H9 (cell line): Measurements from ENCODE around the gene KRT80. TPM values are rescaled to one million over a fixed set of nuclear protein-coding genes. Genes with fewer than 3 reads are reported as not detected.

Source experiments
- DNase-seq: peaks from one replicate; pipeline ENCODE4 v3.0.0-alpha.2; 2017
- H2AFZ ChIP-seq: one replicate; pipeline ENCODE4 v1.6.1; 2013; ENCODE audit warnings: mild to moderate bottlenecking, low read length, control low read depth, moderate library complexity
- H2AK5ac ChIP-seq: 2 replicates; pipeline ENCODE4 v1.6.1; 2013; ENCODE audit warnings: low read length, control low read depth, mixed read lengths; ENCODE audit not compliant: insufficient read length
- H2BK120ac ChIP-seq: one replicate; pipeline ENCODE4 v1.6.1; 2013; ENCODE audit warnings: low read depth, mild to moderate bottlenecking, low read length, control low read depth, inconsistent platforms; ENCODE audit not compliant: poor library complexity, severe bottlenecking
- H2BK12ac ChIP-seq: 2 replicates; pipeline ENCODE4 v1.6.1; 2013; ENCODE audit warnings: low read length, control low read depth, mixed read lengths, low read depth; ENCODE audit not compliant: insufficient read length
- H2BK15ac ChIP-seq: 2 replicates; pipeline ENCODE4 v1.6.1; 2013; ENCODE audit warnings: low read depth, low read length, control low read depth
- H2BK20ac ChIP-seq: one replicate; pipeline ENCODE4 v1.6.1; 2013; ENCODE audit warnings: low read depth, mild to moderate bottlenecking, low read length, control low read depth, inconsistent platforms; ENCODE audit not compliant: poor library complexity, severe bottlenecking
- H2BK5ac ChIP-seq: 2 replicates; pipeline ENCODE4 v1.6.1; 2013; ENCODE audit warnings: low read length, control low read depth, mixed read lengths; ENCODE audit not compliant: insufficient read length
- H3K14ac ChIP-seq: 2 replicates; pipeline ENCODE4 v1.6.1; 2013; ENCODE audit warnings: low read length, control low read depth; ENCODE audit not compliant: insufficient read depth
- H3K18ac ChIP-seq: 2 replicates; pipeline ENCODE4 v1.6.1; 2013; ENCODE audit warnings: low read depth, mild to moderate bottlenecking, mixed read lengths, low read length, control low read depth; ENCODE audit not compliant: insufficient read length
- H3K23ac ChIP-seq: 2 replicates; pipeline ENCODE4 v1.6.1; 2013; ENCODE audit warnings: low read length, control low read depth, mixed read lengths, low read depth; ENCODE audit not compliant: insufficient read length
- H3K23me2 ChIP-seq: 2 replicates; pipeline ENCODE4 v1.6.1; 2013; ENCODE audit warnings: low read depth, mild to moderate bottlenecking, mixed read lengths, low read length, control low read depth; ENCODE audit not compliant: insufficient read length, poor library complexity, severe bottlenecking
- H3K27ac ChIP-seq: 2 replicates; pipeline ENCODE4 v1.5.1; 2013; ENCODE audit warnings: low read length, control low read depth, mixed read lengths, low read depth; ENCODE audit not compliant: insufficient read length
- H3K27me3 ChIP-seq: 2 replicates; pipeline ENCODE4 v1.6.1; 2013; ENCODE audit warnings: low read length, control low read depth, inconsistent platforms; ENCODE audit not compliant: insufficient read depth
- H3K4ac ChIP-seq: 2 replicates; pipeline ENCODE4 v1.6.1; 2013; ENCODE audit warnings: low read depth, mild to moderate bottlenecking, control low read depth, inconsistent platforms, low read length, moderate library complexity
- H3K4me1 ChIP-seq: 2 replicates; pipeline ENCODE4 v1.6.1; 2013; ENCODE audit warnings: low read length, control low read depth, inconsistent platforms; ENCODE audit not compliant: insufficient read depth
- H3K4me2 ChIP-seq: 2 replicates; pipeline ENCODE4 v1.6.1; 2013; ENCODE audit warnings: low read length, control low read depth, mixed read lengths; ENCODE audit not compliant: insufficient read length, insufficient read depth
- H3K56ac ChIP-seq: 2 replicates; pipeline ENCODE4 v1.6.1; 2013; ENCODE audit warnings: low read depth, mild to moderate bottlenecking, mixed read lengths, low read length, control low read depth; ENCODE audit not compliant: insufficient read length
- H3K79me1 ChIP-seq: 2 replicates; pipeline ENCODE4 v1.6.1; 2013; ENCODE audit warnings: low read depth, mild to moderate bottlenecking, moderate library complexity, low read length, control low read depth, inconsistent platforms; ENCODE audit not compliant: insufficient read depth, poor library complexity, severe bottlenecking
- H3K79me2 ChIP-seq: 2 replicates; pipeline ENCODE4 v1.6.1; 2013; ENCODE audit warnings: low read length, control low read depth, inconsistent platforms; ENCODE audit not compliant: insufficient read depth
- H3K9ac ChIP-seq: 2 replicates; pipeline ENCODE4 v1.6.1; 2013; ENCODE audit warnings: low read length, control low read depth, mixed read lengths; ENCODE audit not compliant: insufficient read length; ENCODE audit errors: extremely low read depth
- H3K9me3 ChIP-seq: one replicate; pipeline ENCODE4 v1.6.1; 2013; ENCODE audit warnings: low read depth, low read length, inconsistent platforms; ENCODE audit not compliant: control insufficient read depth
- H3T11ph ChIP-seq: one replicate; pipeline ENCODE4 v1.6.1; 2013; ENCODE audit warnings: mild to moderate bottlenecking, low read length, control low read depth, inconsistent platforms
- H4K20me1 ChIP-seq: one replicate; pipeline ENCODE4 v1.6.1; 2013; ENCODE audit not compliant: control insufficient read depth, insufficient read length, insufficient read depth
- H4K5ac ChIP-seq: 2 replicates; pipeline ENCODE4 v1.6.1; 2013; ENCODE audit warnings: low read depth, mild to moderate bottlenecking, mixed read lengths, low read length, control low read depth; ENCODE audit not compliant: insufficient read length
- H4K8ac ChIP-seq: replicated peaks from 2 replicates; pipeline ENCODE4 v1.6.1; 2013; ENCODE audit warnings: low read length, control low read depth, mixed read lengths, low read depth; ENCODE audit not compliant: insufficient read length
- H4K91ac ChIP-seq: 2 replicates; pipeline ENCODE4 v1.6.1; 2013; ENCODE audit warnings: low read depth, mild to moderate bottlenecking, moderate library complexity, mixed read lengths, low read length, control low read depth; ENCODE audit not compliant: insufficient read length
- H3K27ac Mint-ChIP-seq, 3 experiments: 2 replicates in 2 of 3; 3 replicates in 1 of 3; pipeline ENCODE4 v1.8.0; 2020 to 2021; ENCODE audit warnings: mixed read lengths in 3 of 3, mild to moderate bottlenecking in 1 of 3, moderate library complexity in 1 of 3
- H3K27me3 Mint-ChIP-seq: 2 replicates; pipeline ENCODE4 v1.8.0; 2021; ENCODE audit warnings: low read depth, mild to moderate bottlenecking, moderate library complexity, mixed read lengths
- H3K36me3 Mint-ChIP-seq, 3 experiments: 2 replicates in 2 of 3; 3 replicates in 1 of 3; pipeline ENCODE4 v1.8.0; 2020 to 2021; ENCODE audit warnings: low read depth in 3 of 3, mixed read lengths in 3 of 3; ENCODE audit not compliant: insufficient read depth in 1 of 3
- H3K4me1 Mint-ChIP-seq, 2 experiments: 2 replicates each; pipeline ENCODE4 v1.8.0; 2020; ENCODE audit warnings: mixed read lengths in 2 of 2
- H3K4me3 Mint-ChIP-seq, 2 experiments: 2 replicates in 1 of 2; 3 replicates in 1 of 2; pipeline ENCODE4 v1.8.0; 2020 to 2021; ENCODE audit warnings: mild to moderate bottlenecking in 2 of 2, mixed read lengths in 2 of 2, moderate library complexity in 1 of 2
- H3K9me3 Mint-ChIP-seq, 2 experiments: 2 replicates in 1 of 2; 3 replicates in 1 of 2; pipeline ENCODE4 v1.8.0; 2020; ENCODE audit warnings: mild to moderate bottlenecking in 2 of 2, mixed read lengths in 2 of 2, moderate library complexity in 1 of 2
- CTCF ChIP-seq: fragments of 200-600 bp; sonication (generic); conservative IDR thresholded peaks from 3 replicates; pipeline ENCODE4 v1.8.0; 2021; ENCODE audit warnings: antibody characterized with exemption, mild to moderate bottlenecking
- WGBS: extraction: QIAGEN DNeasy Blood & Tissue Kit; methylation state at CpG from one replicate; pipeline ENCODE4 v1.1.7; 2013; ENCODE audit warnings: missing lambda C conversion rate, low lambda C conversion rate, mixed read lengths; ENCODE audit not compliant: insufficient read length; ENCODE audit errors: extremely low coverage; 5-methylcytosine and 5-hydroxymethylcytosine counted together
- total RNA-seq: library from RNA; stranded (reverse); gene quantifications from 2 replicates; pipeline ENCODE4 v1.2.1, GENCODE V29; 2021

The KRT80 gene
- total RNA-seq, 1 experiment from 2014 or later: not detected

GRCh38 chr12:52224151-52224550 is 32.3 kb upstream of the KRT80 start:
- no peaks in the 10 kb centered on the region for H3K9me3 Mint-ChIP-seq
- no peak overlapping the region for H3K27ac ChIP-seq
- no CpG with 5 or more reads among the region's 3 CpGs for WGBS
- H2BK120ac ChIP-seq: no peak overlapping the region
- H3K27me3 Mint-ChIP-seq: peaks cover 37% of the 10 kb centered on the region
- H3K4ac ChIP-seq: no peak overlapping the region
- no peak overlapping the region for H3K18ac ChIP-seq
- no peak overlapping the region for H2BK15ac ChIP-seq
- no peaks in the 10 kb centered on the region for H3K36me3 Mint-ChIP-seq
- no peak overlapping the region for H3K9ac ChIP-seq
- no peak overlapping the region for H3T11ph ChIP-seq
- no peak overlapping the region for H3K4me3 Mint-ChIP-seq
- H3K79me2 ChIP-seq: no peaks in the 10 kb centered on the region
- no peaks in the 10 kb centered on the region for H3K79me1 ChIP-seq
- H3K14ac ChIP-seq: no peak overlapping the region
- no peak overlapping the region for H2BK20ac ChIP-seq
- H3K4me2 ChIP-seq: no peak overlapping the region
- H2BK5ac ChIP-seq: no peak overlapping the region
- H4K20me1 ChIP-seq: no peaks in the 10 kb centered on the region
- no peaks in the 10 kb centered on the region; the same call in 1 of the 2 replicates for H3K27me3 ChIP-seq
- no peak overlapping the region for H4K8ac ChIP-seq
- no peak overlapping the region for H3K56ac ChIP-seq
- H4K91ac ChIP-seq: no peak overlapping the region
- H3K23ac ChIP-seq: no peak overlapping the region
- H3K27ac Mint-ChIP-seq: no peak overlapping the region
- no peak overlapping the region for H2AFZ ChIP-seq
- no peaks in the 10 kb centered on the region for H3K4me1 ChIP-seq
- no peak overlapping the region for H4K5ac ChIP-seq
- no peak for DNase-seq
- no peak for TF ChIP-seq CTCF
- H3K23me2 ChIP-seq: no peaks in the 10 kb centered on the region
- H2BK12ac ChIP-seq: no peak overlapping the region
- no peaks in the 10 kb centered on the region for H3K9me3 ChIP-seq
- no peak overlapping the region for H2AK5ac ChIP-seq
- H3K4me1 Mint-ChIP-seq: peaks cover 0 to 4% of the 10 kb centered on the region in 2 experiments; a peak in 1 of 4 replicates
